Adrenal gland (tissue), 5 donors: ENCODE measurements around the gene THUMPD3.

Source experiments
- CTCF ChIP-seq, 6 experiments: fragments of 450-650 bp in 4 of 6; fragments of 200-600 bp in 2 of 6; sonication (generic) in 1 of 6; IDR thresholded peaks; 1 replicate in 5 of 6; 2 replicates in 1 of 6; pipeline versions ENCODE4 v1.5.1 to v1.8.0; 2016 to 2021; ENCODE audit warnings: antibody characterized with exemption in 6 of 6, mild to moderate bottlenecking in 2 of 6, moderate library complexity in 1 of 6
- POLR2A ChIP-seq, 2 donors: fragments of 450-650 bp; IDR thresholded peaks; one replicate each; pipeline ENCODE4 v1.6.1; 2017; ENCODE audit warnings: antibody characterized with exemption in 2 of 2, mild to moderate bottlenecking in 2 of 2, moderate library complexity in 1 of 2
- donor health status: DM: no; HTN: no; CAD: no.

- TF ChIP-seq POLR2A (IDR thresholded peaks at IDR 0.05), result peak in 1 of 2 donors; percentile 46
- no peak for TF ChIP-seq CTCF (IDR thresholded peaks at IDR 0.05)
These were observed 33.9 kb downstream of the THUMPD3 start for GRCh38 chr3:9396632-9397331.
